ENCODE data around the gene GAS2. TPM values are rescaled to one million over a fixed set of nuclear protein-coding genes. Genes with fewer than 3 reads are reported as not detected.

GAS2 gene
- total and polyA plus RNA-seq, 9 of the 15 experiments (the other 6 are each of a cell fraction or from before 2014, with no cell fraction given) = 0.77 to 1.9 (median 1.1) TPM

- TF ChIP-seq STAT6 (CRISPR knock-in tag; IDR thresholded peaks at IDR 0.05) = no peak
- TF ChIP-seq ZNF121 (CRISPR knock-in tag; conservative IDR thresholded peaks at IDR 0.05) = no peak
- peak; percentile 61; the same call in 1 of the 2 replicates for TF ChIP-seq NFRKB (IDR thresholded peaks at IDR 0.05; ENCODE audit: low read depth)
- peak; percentile 73 for TF ChIP-seq POLR2H (tag; IDR thresholded peaks at IDR 0.05; ENCODE audit: low read depth)
- no peak for TF ChIP-seq MBD1 (CRISPR knock-in tag; IDR thresholded peaks at IDR 0.05)
- TF ChIP-seq RERE (CRISPR knock-in tag; IDR thresholded peaks at IDR 0.05; ENCODE audit: borderline replicate concordance) = no peak
- no peak for TF ChIP-seq TRIM24 (IDR thresholded peaks at IDR 0.05)
- TF ChIP-seq CTCFL (IDR thresholded peaks at IDR 0.05; ENCODE audit: borderline replicate concordance, insufficient read depth, low read depth, low read length, poor library complexity, severe bottlenecking) = no peak
- no peak for TF ChIP-seq HMBOX1 (IDR thresholded peaks at IDR 0.05)
- 0 out of 2 replicates have a peak, but pooled peaks have one; percentile 33 for TF ChIP-seq TGIF2 (CRISPR knock-in tag; IDR thresholded peaks at IDR 0.05)
- no peak for TF ChIP-seq TCF7 (IDR thresholded peaks at IDR 0.05; ENCODE audit: borderline replicate concordance)
- TF ChIP-seq ZNF436 (CRISPR knock-in tag; IDR thresholded peaks at IDR 0.05) = no peak
- peak; percentile 78 for TF ChIP-seq CHD2 (IDR thresholded peaks at IDR 0.05; ENCODE audit: low read depth, low read length)
Measured at GRCh38 chr11:22625448-22626287, 40.7 kb upstream of the GAS2 start, which contains the start of gene FANCF (continued).

Measured in K562 (cell line).